ENCODE results near the gene ITGA2B.

Gene ITGA2B

DNA sequence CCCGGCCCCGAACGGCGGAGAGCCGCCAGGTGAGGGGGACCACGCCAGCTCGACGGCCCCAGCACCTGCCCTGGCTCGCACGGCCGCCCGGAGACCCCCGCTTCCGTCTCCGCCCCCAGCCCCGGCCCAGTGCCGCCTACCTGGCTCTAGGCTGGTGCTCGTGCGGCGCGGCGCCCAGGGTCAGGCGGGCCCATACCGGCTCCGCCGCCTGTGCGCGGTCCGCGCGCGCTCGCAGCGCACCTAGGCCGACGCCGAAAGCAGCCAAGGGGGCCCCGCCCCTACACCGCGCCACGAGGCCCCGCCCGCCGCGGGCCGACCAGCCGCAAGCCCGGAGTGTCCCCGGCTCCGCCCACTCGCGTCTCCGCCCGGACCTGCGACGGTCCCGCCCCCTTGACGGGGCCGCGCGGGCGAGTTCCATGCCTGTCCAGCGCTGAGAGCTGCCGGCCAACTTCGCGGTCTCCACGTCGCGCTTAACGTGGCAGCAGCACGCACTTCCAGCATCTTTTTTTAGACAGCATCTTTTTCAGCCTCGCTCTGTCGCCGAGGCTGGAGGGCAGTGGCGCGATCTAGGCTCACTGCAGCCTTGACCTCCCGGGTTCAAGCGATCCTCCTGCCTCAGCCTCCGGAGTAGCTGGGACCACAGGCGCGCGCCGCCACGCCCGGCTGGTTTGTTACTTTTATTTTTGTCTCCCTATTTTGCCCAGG lies 64.7 kb downstream of the ITGA2B start, which contains the start of gene SLC25A39:
Gene SLC25A39 (minus strand): TSS at position 253 of the 705 bp plus-strand sequence. CDS start 1,261 bp downstream, outside the sequence.
- DNase-seq (ENCODE audit: low read depth): peak; percentile 83
- TF ChIP-seq, protein P1, sequence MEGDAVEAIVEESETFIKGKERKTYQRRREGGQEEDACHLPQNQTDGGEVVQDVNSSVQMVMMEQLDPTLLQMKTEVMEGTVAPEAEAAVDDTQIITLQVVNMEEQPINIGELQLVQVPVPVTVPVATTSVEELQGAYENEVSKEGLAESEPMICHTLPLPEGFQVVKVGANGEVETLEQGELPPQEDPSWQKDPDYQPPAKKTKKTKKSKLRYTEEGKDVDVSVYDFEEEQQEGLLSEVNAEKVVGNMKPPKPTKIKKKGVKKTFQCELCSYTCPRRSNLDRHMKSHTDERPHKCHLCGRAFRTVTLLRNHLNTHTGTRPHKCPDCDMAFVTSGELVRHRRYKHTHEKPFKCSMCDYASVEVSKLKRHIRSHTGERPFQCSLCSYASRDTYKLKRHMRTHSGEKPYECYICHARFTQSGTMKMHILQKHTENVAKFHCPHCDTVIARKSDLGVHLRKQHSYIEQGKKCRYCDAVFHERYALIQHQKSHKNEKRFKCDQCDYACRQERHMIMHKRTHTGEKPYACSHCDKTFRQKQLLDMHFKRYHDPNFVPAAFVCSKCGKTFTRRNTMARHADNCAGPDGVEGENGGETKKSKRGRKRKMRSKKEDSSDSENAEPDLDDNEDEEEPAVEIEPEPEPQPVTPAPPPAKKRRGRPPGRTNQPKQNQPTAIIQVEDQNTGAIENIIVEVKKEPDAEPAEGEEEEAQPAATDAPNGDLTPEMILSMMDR (IDR thresholded peaks at IDR 0.05; ENCODE audit: low read depth, low read length, missing control alignments): no peak
- in situ Hi-C loops (cut with HindIII; ENCODE audit: low sequenced_read_pairs): no loop called here
- H3K4me3 ChIP-seq (ENCODE audit: low read depth, low read length): peak within 1 kb of the TSS; percentile 87

- TF ChIP-seq, protein P1 (IDR thresholded peaks at IDR 0.05; ENCODE audit: low read depth, low read length, missing control alignments): no peak
- H3K4me3 ChIP-seq (ENCODE audit: low read depth, low read length): peak overlapping the region; percentile 87
- no peak for DNase-seq (ENCODE audit: low read depth)
- in situ Hi-C loops (cut with HindIII; ENCODE audit: low sequenced_read_pairs): no loop called here
Observed at GRCh38 chr17:44324092-44324570, 65.3 kb downstream of the ITGA2B start.

GRCh38 chr17:44323359-44324091 lies 65.9 kb downstream of the ITGA2B start:
- TF ChIP-seq, protein P1 (IDR thresholded peaks at IDR 0.05; ENCODE audit: low read depth, low read length, missing control alignments): no peak
- DNase-seq (ENCODE audit: low read depth): no peak
- H3K4me3 ChIP-seq (ENCODE audit: low read depth, low read length): peak overlapping the region; percentile 87
- in situ Hi-C loops (cut with HindIII; ENCODE audit: low sequenced_read_pairs): no loop called here

GRCh38 chr17:44322236-44322895 lies 67.1 kb downstream of the ITGA2B start:
- TF ChIP-seq, protein P1 (IDR thresholded peaks at IDR 0.05; ENCODE audit: low read depth, low read length, missing control alignments): no peak
- in situ Hi-C loops (cut with HindIII; ENCODE audit: low sequenced_read_pairs): no loop called here
- DNase-seq (ENCODE audit: low read depth): no peak
- H3K4me3 ChIP-seq (ENCODE audit: low read depth, low read length): no peak overlapping the region
